ENCODE data around the gene COG2.
A peak's percentile ranks its signal among the peaks of the same experiment; 100 is the strongest.

The COG2 gene

GRCh38 chr1:230642263-230642959 lies at the start of gene COG2:
TSS of gene COG2 (plus strand) at chr1:230642481. CDS start at chr1:230642607, 126 bp downstream.
- Histone ChIP-seq H3K36me3 (peaks cover 0 to 4% (median 0%) of the 10 kb centered on the region in 3 donors), H3K27me3 (no peaks in the 10 kb centered on the region), H3K4me3 (peak within 1 kb of the TSS; percentile 77 to 86), H3K27ac (peak within 1 kb of the TSS; percentile 79 to 81), H3K4me1 (peaks cover 0 to 33% (median 23%) of the 10 kb centered on the region in 4 donors), H3K9me3 (no peaks in the 10 kb centered on the region)
- intact Hi-C loops (cut with DNase I; ENCODE audit: low total_unique reads) = loop anchor here (5.0 kb wide), 1 partner anchor 130 kb away; no protein-coding TSS in a partner anchor
- TF ChIP-seq CTCF (IDR thresholded peaks at IDR 0.05) = peak; percentile 99 to 100
- DNase-seq = peak; percentile 92 to 95

- H3K27me3 ChIP-seq = peaks cover 0 to 4% of the 10 kb centered on the region in 2 donors
- TF ChIP-seq CTCF (IDR thresholded peaks at IDR 0.05) = no peak
- H3K4me3 ChIP-seq = no peak overlapping the region
- DNase-seq = no peak
- H3K9me3 ChIP-seq = no peaks in the 10 kb centered on the region
- intact Hi-C loops (cut with DNase I; ENCODE audit: low total_unique reads) = no loop called here
- H3K36me3 ChIP-seq = no peaks in the 10 kb centered on the region
- no peaks in the 10 kb centered on the region for H3K4me1 ChIP-seq
- no peak overlapping the region for H3K27ac ChIP-seq
Observed at GRCh38 chr1:230592848-230593414, 49.4 kb upstream of the COG2 start.

GRCh38 chr1:230594214-230594773 lies 48.0 kb upstream of the COG2 start:
- no peak overlapping the region for H3K27ac ChIP-seq

GRCh38 chr1:230595181-230595580 lies 47.1 kb upstream of the COG2 start:
- no peak for TF ChIP-seq CTCF (IDR thresholded peaks at IDR 0.05)
- intact Hi-C loops (cut with DNase I; ENCODE audit: low total_unique reads) = no loop called here
- Histone ChIP-seq H3K27me3 (peaks cover 0 to 4% of the 10 kb centered on the region in 2 donors), H3K9me3 (no peaks in the 10 kb centered on the region), H3K27ac (no peak overlapping the region), H3K36me3 (no peaks in the 10 kb centered on the region), H3K4me3 (no peak overlapping the region), H3K4me1 (no peaks in the 10 kb centered on the region)
- no peak for DNase-seq

More at GRCh38 chr1:230594214-230594773, 48.0 kb upstream of the COG2 start:
- peaks cover 0 to 4% of the 10 kb centered on the region in 2 donors for H3K27me3 ChIP-seq
- H3K9me3 ChIP-seq = no peaks in the 10 kb centered on the region
- intact Hi-C loops (cut with DNase I; ENCODE audit: low total_unique reads) = no loop called here
- no peak overlapping the region for H3K4me3 ChIP-seq
- no peak for DNase-seq
- H3K4me1 ChIP-seq = no peaks in the 10 kb centered on the region
- no peaks in the 10 kb centered on the region for H3K36me3 ChIP-seq
- TF ChIP-seq CTCF (IDR thresholded peaks at IDR 0.05) = no peak

GRCh38 chr1:230596306-230596705 lies 46.0 kb upstream of the COG2 start:
- Histone ChIP-seq H3K9me3 (no peaks in the 10 kb centered on the region), H3K27ac (no peak overlapping the region), H3K27me3 (peaks cover 0 to 4% of the 10 kb centered on the region in 2 donors), H3K4me3 (no peak overlapping the region), H3K36me3 (no peaks in the 10 kb centered on the region), H3K4me1 (no peaks in the 10 kb centered on the region)
- no peak for TF ChIP-seq CTCF (IDR thresholded peaks at IDR 0.05)
- DNase-seq = no peak
- intact Hi-C loops (cut with DNase I; ENCODE audit: low total_unique reads) = no loop called here
